ENCODE data around the gene ZBED6.

ZBED6 gene

DNA sequence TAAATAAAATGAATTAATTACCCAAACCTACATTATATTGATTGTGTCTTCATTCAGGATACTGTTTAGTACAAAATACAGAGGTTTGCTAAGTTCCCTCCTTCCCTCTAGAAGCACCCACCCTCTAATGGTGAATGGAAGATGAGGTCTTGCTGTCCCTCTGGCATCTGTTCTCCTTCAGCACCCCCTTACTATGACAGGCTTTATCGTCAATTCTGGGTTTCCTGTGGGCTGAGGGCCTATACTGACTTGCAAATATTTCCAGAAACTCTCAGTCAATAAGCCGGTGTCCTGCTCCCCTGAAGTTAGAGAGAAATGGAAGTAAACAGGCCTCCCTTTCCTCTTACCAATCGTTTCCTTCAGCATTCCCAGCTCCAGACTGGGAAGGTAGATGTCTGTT, 17.3 kb upstream of the ZBED6 start:
- Histone ChIP-seq H3K9me2 (replicated peaks; ENCODE audit: insufficient read depth, low read length) (no peaks in the 10 kb centered on the region), H3K36me3 (ENCODE audit: low read length) (no peaks in the 10 kb centered on the region), H3K79me2 (ENCODE audit: insufficient read depth, low read length) (no peaks in the 10 kb centered on the region), H3K27ac (ENCODE audit: low read depth, low read length) (no peak overlapping the region), H4K20me1 (ENCODE audit: low read depth, low read length) (no peaks in the 10 kb centered on the region), H3K9ac (ENCODE audit: low read length) (no peak overlapping the region), H3F3A (ENCODE audit: insufficient read depth) (no peaks in the 10 kb centered on the region), H3K4me3 (ENCODE audit: insufficient read depth, low read length, poor library complexity, severe bottlenecking) (no peak overlapping the region), H2AFZ (ENCODE audit: low read depth, low read length, severe bottlenecking) (no peak overlapping the region), H3K9me3 (ENCODE audit: insufficient read depth, low read length) (no peaks in the 10 kb centered on the region), H3K4me2 (ENCODE audit: low read depth, low read length, poor library complexity, severe bottlenecking) (no peak overlapping the region), H3K27me3 (ENCODE audit: low read length) (no peaks in the 10 kb centered on the region)
- TF ChIP-seq, protein P1, sequence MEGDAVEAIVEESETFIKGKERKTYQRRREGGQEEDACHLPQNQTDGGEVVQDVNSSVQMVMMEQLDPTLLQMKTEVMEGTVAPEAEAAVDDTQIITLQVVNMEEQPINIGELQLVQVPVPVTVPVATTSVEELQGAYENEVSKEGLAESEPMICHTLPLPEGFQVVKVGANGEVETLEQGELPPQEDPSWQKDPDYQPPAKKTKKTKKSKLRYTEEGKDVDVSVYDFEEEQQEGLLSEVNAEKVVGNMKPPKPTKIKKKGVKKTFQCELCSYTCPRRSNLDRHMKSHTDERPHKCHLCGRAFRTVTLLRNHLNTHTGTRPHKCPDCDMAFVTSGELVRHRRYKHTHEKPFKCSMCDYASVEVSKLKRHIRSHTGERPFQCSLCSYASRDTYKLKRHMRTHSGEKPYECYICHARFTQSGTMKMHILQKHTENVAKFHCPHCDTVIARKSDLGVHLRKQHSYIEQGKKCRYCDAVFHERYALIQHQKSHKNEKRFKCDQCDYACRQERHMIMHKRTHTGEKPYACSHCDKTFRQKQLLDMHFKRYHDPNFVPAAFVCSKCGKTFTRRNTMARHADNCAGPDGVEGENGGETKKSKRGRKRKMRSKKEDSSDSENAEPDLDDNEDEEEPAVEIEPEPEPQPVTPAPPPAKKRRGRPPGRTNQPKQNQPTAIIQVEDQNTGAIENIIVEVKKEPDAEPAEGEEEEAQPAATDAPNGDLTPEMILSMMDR (IDR thresholded peaks at IDR 0.05; ENCODE audit: insufficient read depth, low read length, poor library complexity, severe bottlenecking) = no peak
- TF ChIP-seq EZH2phosphoT487 (conservative IDR thresholded peaks at IDR 0.05; ENCODE audit: low read length) = no peak

DNA sequence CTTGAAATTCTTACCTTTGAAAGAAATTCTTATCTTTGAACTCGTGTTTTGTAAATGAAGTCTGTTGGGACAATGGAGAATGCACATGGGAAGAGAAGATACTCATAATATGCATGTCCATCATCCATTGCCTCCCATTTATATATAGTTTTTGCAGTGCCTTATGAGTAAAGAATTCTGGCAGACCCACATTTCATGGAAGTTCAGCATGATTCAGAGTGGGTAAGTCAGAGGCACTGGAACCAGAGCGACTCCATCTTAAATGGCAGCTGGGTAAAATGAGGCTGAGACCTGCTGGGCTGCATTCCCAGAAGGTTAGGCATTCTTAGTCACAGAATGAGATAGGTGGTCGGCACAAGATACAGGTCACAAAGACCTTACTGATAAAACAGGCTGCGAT, 16.6 kb upstream of the ZBED6 start:
- H3K4me3 ChIP-seq (ENCODE audit: insufficient read depth, low read length, poor library complexity, severe bottlenecking) = no peak overlapping the region
- TF ChIP-seq EZH2phosphoT487 (conservative IDR thresholded peaks at IDR 0.05; ENCODE audit: low read length) = no peak
- TF ChIP-seq, protein P1 (IDR thresholded peaks at IDR 0.05; ENCODE audit: insufficient read depth, low read length, poor library complexity, severe bottlenecking) = no peak
- no peak overlapping the region for H3K27ac ChIP-seq (ENCODE audit: low read depth, low read length)
- H3F3A ChIP-seq (ENCODE audit: insufficient read depth) = no peaks in the 10 kb centered on the region
- H3K9me2 ChIP-seq (replicated peaks; ENCODE audit: insufficient read depth, low read length) = no peaks in the 10 kb centered on the region
- H3K79me2 ChIP-seq (ENCODE audit: insufficient read depth, low read length) = no peaks in the 10 kb centered on the region
- H4K20me1 ChIP-seq (ENCODE audit: low read depth, low read length) = no peaks in the 10 kb centered on the region
- no peak overlapping the region for H3K4me2 ChIP-seq (ENCODE audit: low read depth, low read length, poor library complexity, severe bottlenecking)
- no peak overlapping the region for H2AFZ ChIP-seq (ENCODE audit: low read depth, low read length, severe bottlenecking)
- no peaks in the 10 kb centered on the region for H3K9me3 ChIP-seq (ENCODE audit: insufficient read depth, low read length)
- no peaks in the 10 kb centered on the region for H3K27me3 ChIP-seq (ENCODE audit: low read length)
- H3K36me3 ChIP-seq (ENCODE audit: low read length) = no peaks in the 10 kb centered on the region
- H3K9ac ChIP-seq (ENCODE audit: low read length) = no peak overlapping the region

DNA sequence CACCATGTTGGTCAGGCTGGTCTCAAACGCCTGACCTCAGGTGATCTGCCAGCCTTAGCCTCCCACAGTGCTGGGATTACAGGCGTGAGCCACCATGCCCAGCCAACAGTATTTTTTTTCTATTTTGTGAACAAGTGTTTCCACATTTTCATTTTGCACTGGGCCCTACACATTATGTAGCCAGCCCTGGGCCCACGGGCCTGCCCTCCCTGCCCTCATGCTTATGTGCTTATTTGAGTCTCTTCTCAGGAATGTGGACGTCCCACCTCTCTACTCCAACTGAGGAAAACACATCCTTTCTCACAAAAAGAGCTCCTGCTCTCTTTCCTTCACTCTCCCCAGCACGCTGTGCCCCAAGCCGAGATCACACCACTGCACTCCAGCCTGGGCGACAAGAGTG, 13.5 kb upstream of the ZBED6 start:
- no peak for TF ChIP-seq EZH2phosphoT487 (conservative IDR thresholded peaks at IDR 0.05; ENCODE audit: low read length)
- TF ChIP-seq, protein P1 (IDR thresholded peaks at IDR 0.05; ENCODE audit: insufficient read depth, low read length, poor library complexity, severe bottlenecking) = no peak
- Histone ChIP-seq H3K9me2 (replicated peaks; ENCODE audit: insufficient read depth, low read length) (no peaks in the 10 kb centered on the region), H3K4me3 (ENCODE audit: insufficient read depth, low read length, poor library complexity, severe bottlenecking) (no peak overlapping the region), H2AFZ (ENCODE audit: low read depth, low read length, severe bottlenecking) (no peak overlapping the region), H3K27me3 (ENCODE audit: low read length) (no peaks in the 10 kb centered on the region), H3K27ac (ENCODE audit: low read depth, low read length) (no peak overlapping the region), H3K9me3 (ENCODE audit: insufficient read depth, low read length) (no peaks in the 10 kb centered on the region), H3K4me2 (ENCODE audit: low read depth, low read length, poor library complexity, severe bottlenecking) (no peak overlapping the region), H4K20me1 (ENCODE audit: low read depth, low read length) (no peaks in the 10 kb centered on the region), H3K79me2 (ENCODE audit: insufficient read depth, low read length) (no peaks in the 10 kb centered on the region), H3F3A (ENCODE audit: insufficient read depth) (no peaks in the 10 kb centered on the region), H3K9ac (ENCODE audit: low read length) (no peak overlapping the region), H3K36me3 (ENCODE audit: low read length) (no peaks in the 10 kb centered on the region)

Data from SU-DHL-6 (cell line).